ENCODE results near the gene ZIC1.

Gene ZIC1

GRCh38 chr3:147371140-147371539 is 38.0 kb upstream of the ZIC1 start:
- TF ChIP-seq POLR2A (IDR thresholded peaks at IDR 0.05; ENCODE audit: low read depth, low read length), result no peak
- no peak for DNase-seq (ENCODE audit: insufficient read length, low spot score)
- no peak for FAIRE-seq

- TF ChIP-seq POLR2A (IDR thresholded peaks at IDR 0.05; ENCODE audit: low read depth, low read length), result no peak
- DNase-seq (ENCODE audit: insufficient read length, low spot score) (no peak), FAIRE-seq (no peak)
These were observed 37.3 kb upstream of the ZIC1 start for GRCh38 chr3:147371771-147372340.

GRCh38 chr3:147372525-147373027 is 36.6 kb upstream of the ZIC1 start:
- no peak for TF ChIP-seq POLR2A (IDR thresholded peaks at IDR 0.05; ENCODE audit: low read depth, low read length)
- no peak for FAIRE-seq
- DNase-seq (ENCODE audit: insufficient read length, low spot score), result no peak

- FAIRE-seq (no peak), DNase-seq (ENCODE audit: insufficient read length, low spot score) (no peak)
- no peak for TF ChIP-seq POLR2A (IDR thresholded peaks at IDR 0.05; ENCODE audit: low read depth, low read length)
These were observed 35.9 kb upstream of the ZIC1 start for GRCh38 chr3:147373301-147373700.

GRCh38 chr3:147377412-147378367 is 31.5 kb upstream of the ZIC1 start:
- DNase-seq (ENCODE audit: insufficient read length, low spot score), result no peak

GRCh38 chr3:147379651-147380050 is 29.5 kb upstream of the ZIC1 start:
- TF ChIP-seq POLR2A (IDR thresholded peaks at IDR 0.05; ENCODE audit: low read depth, low read length), result no peak
- FAIRE-seq (no peak), DNase-seq (ENCODE audit: insufficient read length, low spot score) (no peak)

More at GRCh38 chr3:147377412-147378367, 31.5 kb upstream of the ZIC1 start:
- no peak for FAIRE-seq
- no peak for TF ChIP-seq POLR2A (IDR thresholded peaks at IDR 0.05; ENCODE audit: low read depth, low read length)

GRCh38 chr3:147380387-147380951 is 28.7 kb upstream of the ZIC1 start:
- TF ChIP-seq POLR2A (IDR thresholded peaks at IDR 0.05; ENCODE audit: low read depth, low read length), result no peak
- FAIRE-seq (no peak), DNase-seq (ENCODE audit: insufficient read length, low spot score) (no peak)

GRCh38 chr3:147380977-147381376 is 28.2 kb upstream of the ZIC1 start:
- no peak for TF ChIP-seq POLR2A (IDR thresholded peaks at IDR 0.05; ENCODE audit: low read depth, low read length)
- FAIRE-seq (no peak), DNase-seq (ENCODE audit: insufficient read length, low spot score) (no peak)

- no peak for TF ChIP-seq POLR2A (IDR thresholded peaks at IDR 0.05; ENCODE audit: low read depth, low read length)
- DNase-seq (ENCODE audit: insufficient read length, low spot score) (no peak), FAIRE-seq (no peak)
These were observed 27.6 kb upstream of the ZIC1 start for GRCh38 chr3:147381596-147381995.

- TF ChIP-seq POLR2A (IDR thresholded peaks at IDR 0.05; ENCODE audit: low read depth, low read length), result no peak
- no peak for DNase-seq (ENCODE audit: insufficient read length, low spot score)
- FAIRE-seq, result no peak
These were observed 25.5 kb upstream of the ZIC1 start for GRCh38 chr3:147383617-147384016.

GRCh38 chr3:147384210-147385058 is 24.7 kb upstream of the ZIC1 start:
- FAIRE-seq (no peak), DNase-seq (ENCODE audit: insufficient read length, low spot score) (no peak)
- no peak for TF ChIP-seq POLR2A (IDR thresholded peaks at IDR 0.05; ENCODE audit: low read depth, low read length)

GRCh38 chr3:147385059-147386012 is 23.8 kb upstream of the ZIC1 start:
- TF ChIP-seq POLR2A (IDR thresholded peaks at IDR 0.05; ENCODE audit: low read depth, low read length), result no peak
- FAIRE-seq (no peak), DNase-seq (ENCODE audit: insufficient read length, low spot score) (no peak)

All from H54 (cell line).